ENCODE measurements around the gene DNAH17. TPM values are rescaled to one million over a fixed set of nuclear protein-coding genes. Genes with fewer than 3 reads are reported as not detected.
A peak's percentile ranks its signal among the peaks of the same experiment; 100 is the strongest.

The DNAH17 gene
- total RNA-seq, 1 experiment from 2014 or later, result 0.18 TPM

DNA sequence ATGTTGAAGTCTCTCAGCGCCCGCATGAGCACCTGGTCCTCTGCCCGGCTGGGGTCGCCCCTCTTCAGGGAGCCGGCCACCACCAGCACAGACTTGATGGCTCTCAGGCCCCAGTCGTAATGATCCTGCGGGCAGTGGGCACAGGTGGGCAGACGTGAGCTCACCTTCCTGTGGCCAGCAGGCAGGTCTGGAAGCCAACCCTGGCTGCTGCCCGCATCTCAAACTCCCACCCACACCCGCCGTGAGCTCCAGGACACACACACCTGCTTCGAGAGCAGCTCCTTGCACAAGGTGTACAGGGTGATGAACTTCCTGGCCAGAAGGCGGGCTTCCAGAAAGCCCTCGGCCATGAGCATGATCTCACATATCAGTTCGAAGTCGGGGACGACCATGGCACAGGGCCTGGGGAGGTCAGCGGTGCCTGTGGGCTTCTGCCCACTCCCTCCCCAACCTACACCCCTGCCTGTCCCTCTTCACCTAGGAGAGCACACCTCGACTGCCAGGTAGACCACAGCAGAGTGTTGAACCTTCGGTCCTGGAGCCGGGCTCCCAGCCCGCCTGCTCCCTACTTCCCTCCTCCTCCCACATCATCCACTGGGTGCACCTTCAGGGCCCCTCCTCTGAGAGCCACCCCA, 82.4 kb downstream of the DNAH17 start:
- no peak for ATAC-seq
- BruUV-seq (replicated peaks), result no TSS peak
- Histone ChIP-seq H3K4me1 (ENCODE audit: control insufficient read depth, insufficient read depth, low read length) (peaks cover 6% of the 10 kb centered on the region; the same call in 1 of the 2 replicates), H3K9me3 (ENCODE audit: control insufficient read depth, insufficient read depth, low read depth, low read length) (no peaks in the 10 kb centered on the region), H3K27ac (ENCODE audit: low read length) (no peak overlapping the region), H3K36me3 (ENCODE audit: control insufficient read depth, insufficient read depth, low read length) (no peaks in the 10 kb centered on the region), H3K4me3 (ENCODE audit: low read depth in 2 of 2, low read length in 2 of 2) (no peak overlapping the region), H3K27me3 (ENCODE audit: control insufficient read depth, insufficient read depth, low read length) (no peaks in the 10 kb centered on the region)
- TF ChIP-seq, protein P1, sequence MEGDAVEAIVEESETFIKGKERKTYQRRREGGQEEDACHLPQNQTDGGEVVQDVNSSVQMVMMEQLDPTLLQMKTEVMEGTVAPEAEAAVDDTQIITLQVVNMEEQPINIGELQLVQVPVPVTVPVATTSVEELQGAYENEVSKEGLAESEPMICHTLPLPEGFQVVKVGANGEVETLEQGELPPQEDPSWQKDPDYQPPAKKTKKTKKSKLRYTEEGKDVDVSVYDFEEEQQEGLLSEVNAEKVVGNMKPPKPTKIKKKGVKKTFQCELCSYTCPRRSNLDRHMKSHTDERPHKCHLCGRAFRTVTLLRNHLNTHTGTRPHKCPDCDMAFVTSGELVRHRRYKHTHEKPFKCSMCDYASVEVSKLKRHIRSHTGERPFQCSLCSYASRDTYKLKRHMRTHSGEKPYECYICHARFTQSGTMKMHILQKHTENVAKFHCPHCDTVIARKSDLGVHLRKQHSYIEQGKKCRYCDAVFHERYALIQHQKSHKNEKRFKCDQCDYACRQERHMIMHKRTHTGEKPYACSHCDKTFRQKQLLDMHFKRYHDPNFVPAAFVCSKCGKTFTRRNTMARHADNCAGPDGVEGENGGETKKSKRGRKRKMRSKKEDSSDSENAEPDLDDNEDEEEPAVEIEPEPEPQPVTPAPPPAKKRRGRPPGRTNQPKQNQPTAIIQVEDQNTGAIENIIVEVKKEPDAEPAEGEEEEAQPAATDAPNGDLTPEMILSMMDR (IDR thresholded peaks at IDR 0.05), result no peak
- TF ChIP-seq, protein P2, sequence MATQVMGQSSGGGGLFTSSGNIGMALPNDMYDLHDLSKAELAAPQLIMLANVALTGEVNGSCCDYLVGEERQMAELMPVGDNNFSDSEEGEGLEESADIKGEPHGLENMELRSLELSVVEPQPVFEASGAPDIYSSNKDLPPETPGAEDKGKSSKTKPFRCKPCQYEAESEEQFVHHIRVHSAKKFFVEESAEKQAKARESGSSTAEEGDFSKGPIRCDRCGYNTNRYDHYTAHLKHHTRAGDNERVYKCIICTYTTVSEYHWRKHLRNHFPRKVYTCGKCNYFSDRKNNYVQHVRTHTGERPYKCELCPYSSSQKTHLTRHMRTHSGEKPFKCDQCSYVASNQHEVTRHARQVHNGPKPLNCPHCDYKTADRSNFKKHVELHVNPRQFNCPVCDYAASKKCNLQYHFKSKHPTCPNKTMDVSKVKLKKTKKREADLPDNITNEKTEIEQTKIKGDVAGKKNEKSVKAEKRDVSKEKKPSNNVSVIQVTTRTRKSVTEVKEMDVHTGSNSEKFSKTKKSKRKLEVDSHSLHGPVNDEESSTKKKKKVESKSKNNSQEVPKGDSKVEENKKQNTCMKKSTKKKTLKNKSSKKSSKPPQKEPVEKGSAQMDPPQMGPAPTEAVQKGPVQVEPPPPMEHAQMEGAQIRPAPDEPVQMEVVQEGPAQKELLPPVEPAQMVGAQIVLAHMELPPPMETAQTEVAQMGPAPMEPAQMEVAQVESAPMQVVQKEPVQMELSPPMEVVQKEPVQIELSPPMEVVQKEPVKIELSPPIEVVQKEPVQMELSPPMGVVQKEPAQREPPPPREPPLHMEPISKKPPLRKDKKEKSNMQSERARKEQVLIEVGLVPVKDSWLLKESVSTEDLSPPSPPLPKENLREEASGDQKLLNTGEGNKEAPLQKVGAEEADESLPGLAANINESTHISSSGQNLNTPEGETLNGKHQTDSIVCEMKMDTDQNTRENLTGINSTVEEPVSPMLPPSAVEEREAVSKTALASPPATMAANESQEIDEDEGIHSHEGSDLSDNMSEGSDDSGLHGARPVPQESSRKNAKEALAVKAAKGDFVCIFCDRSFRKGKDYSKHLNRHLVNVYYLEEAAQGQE (IDR thresholded peaks at IDR 0.05; ENCODE audit: insufficient read depth in 1 of 2, low read depth in 2 of 2, low read length in 1 of 2), result peak in 1 of 2 experiments; percentile 11; a peak in 1 of 4 replicates
- in situ Hi-C loops (cut with HindIII; ENCODE audit: low pct_unique_long_range_greater_than_20kb, low sequenced_read_pairs), result loop anchor here (25.0 kb wide), 1 partner anchor 342 kb away; the partner anchor contains the start of gene USP36
- intact Hi-C loops (cut with micrococcal nuclease; ENCODE audit: unreplicated experiment), result no loop called here
- CTCF ChIA-PET, result interaction anchor here (0.6 kb wide), 1 partner anchor 498 kb away, joined by 6 read pairs; no protein-coding TSS in a partner anchor
- no peak for DNase-seq (ENCODE audit: low read depth, low spot score)
- POLR2A ChIA-PET, result no interaction called here

DNA sequence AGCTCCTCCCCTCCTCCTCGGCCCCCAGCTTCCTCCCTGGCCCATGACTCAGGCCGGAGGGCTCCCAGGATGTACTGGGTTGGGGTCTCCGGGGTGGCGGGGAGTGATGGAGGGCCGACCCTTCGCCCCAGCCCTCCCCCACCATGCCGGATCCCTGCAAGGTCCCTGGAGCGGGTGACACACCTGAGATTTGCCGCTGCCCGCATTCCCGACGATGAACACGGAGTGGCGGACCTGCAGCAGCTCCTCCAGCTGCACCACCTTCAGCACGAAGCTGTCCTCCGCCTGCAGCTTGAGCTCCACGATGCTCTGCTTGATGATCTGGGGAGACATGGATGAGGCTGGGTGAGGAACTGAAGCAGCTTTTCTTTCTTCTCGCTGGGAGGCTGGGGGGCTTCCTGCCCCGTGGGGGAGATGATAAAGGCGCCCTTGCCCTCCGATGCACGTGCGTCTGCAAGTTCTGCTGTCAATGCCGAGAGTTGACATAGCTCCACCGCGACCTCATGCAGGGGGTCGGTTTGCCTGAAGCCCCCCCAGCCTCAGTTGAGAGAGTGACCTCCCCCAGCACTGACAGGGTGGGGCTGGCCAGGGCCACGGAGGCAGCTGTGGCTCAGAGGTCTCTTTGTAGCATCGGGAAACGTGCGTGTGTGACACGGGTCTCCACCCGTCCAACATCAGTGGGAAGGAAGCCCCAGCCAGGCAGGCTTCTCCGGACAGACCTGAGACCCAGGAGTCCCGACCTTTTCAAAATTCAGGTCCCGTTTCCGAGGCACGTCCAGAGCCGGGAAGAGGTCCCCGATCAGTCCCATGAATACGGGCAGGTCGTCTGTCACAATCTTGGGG, 83.1 kb downstream of the DNAH17 start:
- H3K4me3 ChIP-seq (ENCODE audit: low read depth in 2 of 2, low read length in 2 of 2), result no peak overlapping the region
- no peaks in the 10 kb centered on the region for H3K9me3 ChIP-seq (ENCODE audit: control insufficient read depth, insufficient read depth, low read depth, low read length)
- ChIA-PET POLR2A (no interaction called here), CTCF (no interaction called here)
- TF ChIP-seq SIN3A (IDR thresholded peaks at IDR 0.05; ENCODE audit: borderline replicate concordance, insufficient read depth, low read depth, low read length), result no peak
- no peak for TF ChIP-seq TCF7L2 (IDR thresholded peaks at IDR 0.05; ENCODE audit: low read depth, low read length)
- TF ChIP-seq POLR2AphosphoS5 (IDR thresholded peaks at IDR 0.05; ENCODE audit: low read depth, low read length), result no peak
- TF ChIP-seq, protein P1 (IDR thresholded peaks at IDR 0.05), result no peak
- TF ChIP-seq, protein P2 (IDR thresholded peaks at IDR 0.05; ENCODE audit: insufficient read depth in 1 of 2, low read depth in 2 of 2, low read length in 1 of 2), result no peak
- ATAC-seq (no peak), DNase-seq (ENCODE audit: low read depth, low spot score) (no peak)
- intact Hi-C loops (cut with micrococcal nuclease; ENCODE audit: unreplicated experiment) (no loop called here), in situ Hi-C loops (cut with HindIII; ENCODE audit: low pct_unique_long_range_greater_than_20kb, low sequenced_read_pairs) (loop anchor here (25.0 kb wide), 1 partner anchor 343 kb away; the partner anchor contains the start of gene USP36)
- BruUV-seq (replicated peaks), result no TSS peak
- H3K27ac ChIP-seq (ENCODE audit: low read length), result no peak overlapping the region
- peaks cover 6% of the 10 kb centered on the region; the same call in 1 of the 2 replicates for H3K4me1 ChIP-seq (ENCODE audit: control insufficient read depth, insufficient read depth, low read length)
- no peaks in the 10 kb centered on the region for H3K36me3 ChIP-seq (ENCODE audit: control insufficient read depth, insufficient read depth, low read length)
- no peaks in the 10 kb centered on the region for H3K27me3 ChIP-seq (ENCODE audit: control insufficient read depth, insufficient read depth, low read length)
